Measurements from ENCODE around the gene ARMC8. TPM values are rescaled to one million over a fixed set of nuclear protein-coding genes. Genes with fewer than 3 reads are reported as not detected.

The ARMC8 gene
- total and polyA plus RNA-seq, 7 donors: 12.0 to 75.0 (median 67.6) TPM

DNA sequence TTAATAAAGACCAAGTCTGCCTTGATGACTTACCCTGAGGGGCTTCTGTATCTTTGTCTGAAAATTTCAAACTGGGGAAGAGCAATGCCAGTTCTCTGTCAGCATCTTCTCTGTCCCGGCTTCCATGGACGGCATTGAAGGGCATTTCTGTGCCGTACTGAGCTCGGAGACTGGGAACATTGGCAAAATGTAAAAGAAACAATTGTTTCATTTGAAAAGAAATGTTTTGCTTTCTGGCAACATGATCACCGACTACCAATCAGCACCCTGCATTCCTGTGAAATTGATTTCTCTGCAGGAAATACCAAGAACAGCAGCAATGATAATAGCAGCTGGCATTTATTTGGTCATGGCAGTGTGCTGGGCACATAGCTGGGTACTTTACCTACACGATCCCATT is 116.4 kb downstream of the ARMC8 start:
- intact Hi-C loops (cut with DNase I): no loop called here
- no peak for TF ChIP-seq EP300 (IDR thresholded peaks at IDR 0.05)
- TF ChIP-seq POLR2AphosphoS5 (IDR thresholded peaks at IDR 0.05): no peak
- no peak for TF ChIP-seq POLR2A (IDR thresholded peaks at IDR 0.05)
- TF ChIP-seq, protein P1, sequence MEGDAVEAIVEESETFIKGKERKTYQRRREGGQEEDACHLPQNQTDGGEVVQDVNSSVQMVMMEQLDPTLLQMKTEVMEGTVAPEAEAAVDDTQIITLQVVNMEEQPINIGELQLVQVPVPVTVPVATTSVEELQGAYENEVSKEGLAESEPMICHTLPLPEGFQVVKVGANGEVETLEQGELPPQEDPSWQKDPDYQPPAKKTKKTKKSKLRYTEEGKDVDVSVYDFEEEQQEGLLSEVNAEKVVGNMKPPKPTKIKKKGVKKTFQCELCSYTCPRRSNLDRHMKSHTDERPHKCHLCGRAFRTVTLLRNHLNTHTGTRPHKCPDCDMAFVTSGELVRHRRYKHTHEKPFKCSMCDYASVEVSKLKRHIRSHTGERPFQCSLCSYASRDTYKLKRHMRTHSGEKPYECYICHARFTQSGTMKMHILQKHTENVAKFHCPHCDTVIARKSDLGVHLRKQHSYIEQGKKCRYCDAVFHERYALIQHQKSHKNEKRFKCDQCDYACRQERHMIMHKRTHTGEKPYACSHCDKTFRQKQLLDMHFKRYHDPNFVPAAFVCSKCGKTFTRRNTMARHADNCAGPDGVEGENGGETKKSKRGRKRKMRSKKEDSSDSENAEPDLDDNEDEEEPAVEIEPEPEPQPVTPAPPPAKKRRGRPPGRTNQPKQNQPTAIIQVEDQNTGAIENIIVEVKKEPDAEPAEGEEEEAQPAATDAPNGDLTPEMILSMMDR (IDR thresholded peaks at IDR 0.05): no peak
- Histone ChIP-seq H3K4me1 (no peaks in the 10 kb centered on the region), H3K27ac (no peak overlapping the region), H3K36me3 (peaks cover 0 to 14% (median 0%) of the 10 kb centered on the region in 4 donors), H3K27me3 (no peaks in the 10 kb centered on the region), H3K9me3 (peaks cover 0 to 7% (median 0%) of the 10 kb centered on the region in 4 donors), H3K4me3 (no peak overlapping the region)
- DNase-seq: no peak
- WGBS, 2 donors: 92 to 95% methylated on average over 6 of the region's 6 CpGs

DNA sequence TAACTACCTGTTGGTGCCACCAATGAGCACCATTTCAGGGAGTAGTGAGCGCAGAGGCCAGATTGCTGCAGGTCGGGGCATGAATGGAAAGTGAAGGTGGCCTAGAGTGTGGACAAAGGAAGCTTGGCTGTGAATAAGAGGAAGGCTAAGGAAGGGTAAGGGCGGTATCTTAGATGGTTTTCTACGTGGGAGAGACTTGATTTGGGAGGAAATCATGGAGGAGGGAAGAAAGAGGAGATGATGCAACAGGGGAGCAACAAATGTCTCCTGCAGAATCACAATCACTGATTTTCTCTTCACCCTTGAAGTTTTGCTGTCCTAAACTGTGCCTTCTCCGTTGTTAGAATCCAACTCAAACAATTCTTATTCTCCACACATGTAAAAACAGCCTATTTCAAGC is 120.8 kb downstream of the ARMC8 start:
- Histone ChIP-seq H3K4me3 (no peak overlapping the region), H3K4me1 (no peaks in the 10 kb centered on the region), H3K27me3 (no peaks in the 10 kb centered on the region), H3K27ac (no peak overlapping the region), H3K36me3 (no peaks in the 10 kb centered on the region), H3K9me3 (peaks cover 0 to 10% (median 4%) of the 10 kb centered on the region in 4 donors)
- intact Hi-C loops (cut with DNase I): no loop called here
- TF ChIP-seq POLR2A (IDR thresholded peaks at IDR 0.05) (no peak), POLR2AphosphoS5 (IDR thresholded peaks at IDR 0.05) (no peak), EP300 (IDR thresholded peaks at IDR 0.05) (no peak)
- TF ChIP-seq, protein P1 (IDR thresholded peaks at IDR 0.05): no peak
- WGBS, 2 donors: 89 to 90% methylated on average over 5 of the region's 5 CpGs
- DNase-seq: no peak

DNA sequence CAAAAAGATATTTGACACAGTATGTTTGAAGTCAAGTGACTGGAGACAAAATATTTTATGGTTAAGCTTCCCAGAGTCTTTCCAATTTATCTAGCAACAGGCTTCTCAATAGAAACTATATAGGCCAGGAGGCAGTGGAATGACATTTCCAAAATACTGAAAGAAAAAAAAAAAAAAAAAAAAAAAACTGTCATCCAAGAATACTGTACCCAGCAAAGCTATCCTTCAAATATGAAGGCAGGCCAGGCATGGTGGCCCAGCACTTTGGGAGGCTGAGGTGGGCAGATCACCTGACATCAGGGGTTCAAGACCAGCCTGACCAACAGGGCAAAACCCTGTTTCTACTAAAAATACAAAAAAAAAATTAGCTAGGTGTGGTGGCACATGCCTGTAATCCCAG is 121.7 kb downstream of the ARMC8 start:
- DNase-seq: no peak
- Histone ChIP-seq H3K4me3 (no peak overlapping the region), H3K27ac (no peak overlapping the region), H3K9me3 (peaks cover 0 to 10% (median 4%) of the 10 kb centered on the region in 4 donors), H3K27me3 (no peaks in the 10 kb centered on the region), H3K4me1 (no peaks in the 10 kb centered on the region), H3K36me3 (no peaks in the 10 kb centered on the region)
- intact Hi-C loops (cut with DNase I): no loop called here
- TF ChIP-seq POLR2AphosphoS5 (IDR thresholded peaks at IDR 0.05) (no peak), POLR2A (IDR thresholded peaks at IDR 0.05) (no peak), EP300 (IDR thresholded peaks at IDR 0.05) (no peak)
- TF ChIP-seq, protein P1 (IDR thresholded peaks at IDR 0.05): no peak

DNA sequence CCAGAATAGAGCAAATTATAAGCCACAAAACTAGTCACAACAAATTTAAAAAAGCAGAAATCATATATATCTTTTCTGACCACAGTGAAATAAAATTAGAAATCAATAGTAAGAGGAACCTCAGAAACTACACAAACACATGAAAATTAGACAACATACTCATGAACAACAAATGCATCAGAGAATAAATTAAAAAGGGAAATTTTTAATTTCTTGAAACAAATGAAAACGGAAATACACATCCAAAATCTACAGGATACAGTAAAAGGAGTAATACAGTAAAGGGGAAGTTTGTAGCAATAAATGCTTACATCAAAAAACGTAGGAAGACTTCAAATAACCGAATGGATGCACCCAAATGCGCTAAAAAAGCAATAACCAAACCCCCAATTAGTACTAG is 123.4 kb downstream of the ARMC8 start:
- WGBS, 2 donors: 77 to 81% methylated on average over 4 of the region's 4 CpGs
- H3K4me3 ChIP-seq: no peak overlapping the region
- H3K9me3 ChIP-seq: peaks cover 0 to 10% (median 4%) of the 10 kb centered on the region in 4 donors
- intact Hi-C loops (cut with DNase I): no loop called here
- TF ChIP-seq EP300 (IDR thresholded peaks at IDR 0.05) (no peak), POLR2A (IDR thresholded peaks at IDR 0.05) (no peak), POLR2AphosphoS5 (IDR thresholded peaks at IDR 0.05) (no peak)
- TF ChIP-seq, protein P1 (IDR thresholded peaks at IDR 0.05): no peak
- H3K27ac ChIP-seq: no peak overlapping the region
- no peaks in the 10 kb centered on the region for H3K27me3 ChIP-seq
- H3K36me3 ChIP-seq: no peaks in the 10 kb centered on the region
- DNase-seq: no peak
- no peaks in the 10 kb centered on the region for H3K4me1 ChIP-seq

DNA sequence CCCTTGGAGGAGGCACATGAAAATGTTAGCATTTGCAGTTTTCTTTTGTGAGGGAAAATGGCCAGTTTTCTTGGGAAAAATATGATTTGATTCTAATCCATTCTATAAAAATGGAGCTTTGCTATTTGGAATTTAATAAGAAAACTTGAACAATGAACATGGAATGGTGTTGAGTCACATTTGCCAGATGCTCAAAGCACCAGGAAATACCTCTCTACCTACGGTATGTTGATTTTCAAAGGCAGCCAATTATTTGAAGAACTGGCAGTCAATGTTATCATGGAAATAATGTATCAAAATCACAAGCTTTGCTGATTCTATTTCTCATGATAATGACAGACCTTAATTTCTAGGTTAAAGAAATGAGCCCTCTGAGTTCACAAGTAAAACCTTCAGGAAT is 127.7 kb downstream of the ARMC8 start:
- no peak for DNase-seq
- H3K36me3 ChIP-seq: no peaks in the 10 kb centered on the region
- no peaks in the 10 kb centered on the region for H3K9me3 ChIP-seq
- H3K27ac ChIP-seq: no peak overlapping the region
- WGBS, 2 donors: 60 to 78% methylated on average over 1 of the region's 1 CpG
- no peaks in the 10 kb centered on the region for H3K27me3 ChIP-seq
- no peak for TF ChIP-seq POLR2AphosphoS5 (IDR thresholded peaks at IDR 0.05)
- intact Hi-C loops (cut with DNase I): no loop called here
- H3K4me3 ChIP-seq: no peak overlapping the region
- no peaks in the 10 kb centered on the region for H3K4me1 ChIP-seq
